IPS-18a (cell line): ENCODE measurements around the gene MAP3K9.
A peak's percentile ranks its signal among the peaks of the same experiment; 100 is the strongest.

Experiments
- H3K27ac ChIP-seq: one replicate; pipeline ENCODE4 v1.5.1; 2013; ENCODE audit warnings: low read length
- H3K27me3 ChIP-seq: one replicate; pipeline ENCODE4 v1.6.1; 2013; ENCODE audit warnings: mild to moderate bottlenecking, low read length; ENCODE audit not compliant: control insufficient read depth, insufficient read depth
- H3K36me3 ChIP-seq: one replicate; pipeline ENCODE4 v1.6.1; 2013; ENCODE audit warnings: low read depth, low read length; ENCODE audit not compliant: control insufficient read depth
- H3K4me1 ChIP-seq: one replicate; pipeline ENCODE4 v1.6.1; 2013; ENCODE audit warnings: low read depth, low read length; ENCODE audit not compliant: control insufficient read depth
- H3K4me3 ChIP-seq: one replicate; pipeline ENCODE4 v1.5.1; 2013; ENCODE audit warnings: low read length
- H3K9ac ChIP-seq: one replicate; pipeline ENCODE4 v1.6.1; 2013; ENCODE audit warnings: mild to moderate bottlenecking, low read length, moderate library complexity
- H3K9me3 ChIP-seq: one replicate; pipeline ENCODE4 v1.6.1; 2013; ENCODE audit warnings: low read depth, low read length; ENCODE audit not compliant: control insufficient read depth

Gene MAP3K9

DNA sequence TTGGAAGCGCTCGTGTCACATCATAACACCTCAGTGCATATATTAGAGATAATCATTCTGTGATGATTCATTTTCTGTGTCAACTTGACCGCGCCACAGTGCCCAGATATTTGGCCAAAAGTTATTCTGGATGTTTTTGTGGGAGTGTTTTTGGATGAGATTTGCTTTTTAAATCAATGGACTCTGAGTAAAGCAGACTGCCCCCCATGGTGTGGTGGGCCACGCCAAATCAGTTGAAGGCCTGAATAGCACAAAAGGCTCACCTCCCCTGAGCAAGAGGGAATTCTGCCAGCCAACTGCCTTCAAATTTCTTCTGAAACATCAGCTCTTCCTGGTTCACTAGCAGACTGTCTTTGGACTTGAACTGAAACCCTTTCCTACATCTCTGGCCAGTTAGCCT is 24.6 kb upstream of the MAP3K9 start:
- H3K9ac ChIP-seq = no peak overlapping the region
- no peak overlapping the region for H3K4me3 ChIP-seq
- H3K4me1 ChIP-seq = no peaks in the 10 kb centered on the region
- H3K27ac ChIP-seq = no peak overlapping the region
- no peaks in the 10 kb centered on the region for H3K36me3 ChIP-seq
- peaks cover 7% of the 10 kb centered on the region for H3K9me3 ChIP-seq
- H3K27me3 ChIP-seq = no peaks in the 10 kb centered on the region

DNA sequence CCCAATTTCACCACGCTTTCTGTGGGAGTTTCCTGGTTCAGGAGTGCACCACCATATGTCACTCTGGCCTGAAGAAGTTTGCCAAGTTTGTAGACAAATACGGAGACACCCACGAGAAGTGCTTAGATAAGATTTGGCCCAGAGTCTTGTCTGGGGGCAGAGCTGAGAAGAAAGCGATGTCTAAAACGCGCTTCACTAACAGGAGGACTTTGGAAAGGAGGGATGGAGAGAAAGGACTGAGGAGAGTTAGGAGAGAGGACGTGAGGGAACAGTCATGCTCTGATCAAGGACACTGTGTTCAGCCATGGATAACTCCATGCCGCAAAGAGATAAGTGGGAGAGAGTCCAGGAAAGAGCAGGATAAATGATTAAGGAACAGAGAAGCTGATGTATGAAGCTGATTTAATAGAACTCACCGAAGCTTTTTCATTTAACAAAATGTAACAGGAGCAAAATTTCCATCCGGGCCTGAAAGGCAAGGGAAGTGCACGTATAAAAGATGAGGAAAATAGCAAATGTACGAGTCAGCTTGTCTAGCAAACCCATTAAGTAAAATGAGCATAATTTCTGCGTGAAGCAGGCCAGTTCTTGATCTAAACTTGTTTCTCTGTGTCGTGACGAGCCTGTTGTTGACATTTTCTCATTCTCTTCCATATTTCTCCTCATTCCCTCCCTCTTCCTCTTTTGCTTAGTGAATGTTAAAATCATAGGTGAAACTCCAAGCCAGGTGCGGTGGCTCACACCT is 23.4 kb upstream of the MAP3K9 start:
- no peak overlapping the region for H3K9ac ChIP-seq
- H3K4me3 ChIP-seq = no peak overlapping the region
- H3K9me3 ChIP-seq = peaks cover 7% of the 10 kb centered on the region
- no peaks in the 10 kb centered on the region for H3K4me1 ChIP-seq
- no peaks in the 10 kb centered on the region for H3K36me3 ChIP-seq
- no peak overlapping the region for H3K27ac ChIP-seq
- no peaks in the 10 kb centered on the region for H3K27me3 ChIP-seq

DNA sequence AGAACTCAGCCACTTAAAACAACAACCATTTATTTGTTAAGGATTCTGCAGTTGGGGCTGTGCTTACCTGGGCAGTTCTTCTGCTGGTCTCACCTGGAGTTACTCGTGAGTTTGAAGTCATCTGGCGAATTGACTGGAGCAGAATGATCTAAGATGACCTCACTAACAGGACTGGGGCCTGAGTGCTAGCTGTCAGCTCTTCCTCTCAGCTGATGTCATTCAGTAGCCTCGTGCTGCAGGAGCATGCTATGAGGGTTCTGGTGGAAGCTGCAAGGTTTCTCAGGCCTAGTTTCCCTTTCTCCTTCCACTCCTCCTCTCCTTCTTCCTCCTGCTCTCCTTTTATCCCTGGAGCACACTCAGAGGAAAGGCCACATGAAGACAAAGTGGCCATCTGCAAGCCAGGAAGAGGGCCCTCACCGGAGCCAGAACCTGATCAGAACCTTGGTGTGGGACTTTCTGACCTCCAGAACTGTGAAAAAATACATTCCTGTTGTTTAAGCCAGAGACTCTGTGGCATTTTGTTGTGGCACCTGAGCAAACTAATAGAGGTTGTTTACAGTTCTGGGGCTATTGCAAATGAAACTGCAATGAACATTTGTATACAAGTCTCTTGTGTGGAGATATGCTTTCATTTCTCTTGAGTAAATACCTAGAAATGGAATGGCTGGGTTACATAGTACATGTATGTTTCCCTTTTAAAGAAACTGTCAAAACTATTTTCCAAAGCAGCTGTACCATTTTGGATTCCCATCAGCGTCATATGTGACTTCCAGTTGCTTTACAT is 21.9 kb upstream of the MAP3K9 start:
- Histone ChIP-seq H3K9ac (no peak overlapping the region), H3K27ac (no peak overlapping the region), H3K9me3 (peaks cover 7% of the 10 kb centered on the region), H3K36me3 (no peaks in the 10 kb centered on the region), H3K4me1 (no peaks in the 10 kb centered on the region), H3K27me3 (no peaks in the 10 kb centered on the region), H3K4me3 (no peak overlapping the region)

DNA sequence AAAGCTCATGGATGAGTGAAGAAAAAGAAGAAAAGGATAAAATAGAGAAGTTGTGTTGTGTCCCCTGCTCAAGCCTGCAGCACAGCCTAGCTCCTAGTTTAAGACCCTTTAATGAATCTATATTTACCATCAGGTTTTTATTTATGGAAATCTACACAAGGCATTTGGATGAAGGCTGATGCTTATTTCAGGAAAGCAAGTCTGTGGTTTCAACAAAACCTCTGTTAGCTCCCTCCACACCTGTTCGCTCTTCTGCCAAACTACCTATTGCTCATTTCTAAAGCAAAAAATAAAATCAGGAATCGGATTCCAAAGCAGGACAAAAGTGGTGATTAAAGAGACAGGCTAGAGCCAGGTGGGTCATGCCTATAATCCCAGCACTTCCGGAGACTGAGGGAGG is 18.9 kb upstream of the MAP3K9 start:
- Histone ChIP-seq H3K4me3 (no peak overlapping the region), H3K4me1 (peaks cover 1% of the 10 kb centered on the region), H3K36me3 (no peaks in the 10 kb centered on the region), H3K27me3 (peaks cover 8% of the 10 kb centered on the region), H3K9ac (no peak overlapping the region), H3K9me3 (no peaks in the 10 kb centered on the region), H3K27ac (no peak overlapping the region)

DNA sequence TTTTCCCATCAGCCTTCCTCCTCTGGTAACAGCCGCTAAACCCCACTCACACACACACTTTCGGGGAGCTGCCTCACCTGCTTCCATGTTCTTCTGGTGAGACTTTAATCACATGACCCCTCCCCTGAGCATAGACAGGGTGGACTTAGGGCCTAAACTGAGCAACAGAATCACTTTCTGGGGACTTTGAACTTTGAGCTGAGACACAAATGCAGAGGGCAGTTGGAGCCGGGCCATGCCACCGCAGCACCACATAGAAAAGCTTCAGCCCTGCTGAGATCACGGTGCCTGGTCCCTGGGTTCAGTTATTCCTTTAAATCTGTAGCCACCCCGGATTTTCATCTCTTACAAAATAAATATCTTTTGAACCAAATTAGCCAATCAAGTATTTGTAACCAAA is 18.4 kb upstream of the MAP3K9 start:
- Histone ChIP-seq H3K9ac (no peak overlapping the region), H3K4me1 (peaks cover 3% of the 10 kb centered on the region), H3K36me3 (no peaks in the 10 kb centered on the region), H3K9me3 (no peaks in the 10 kb centered on the region), H3K27me3 (peaks cover 10% of the 10 kb centered on the region), H3K27ac (no peak overlapping the region), H3K4me3 (no peak overlapping the region)

DNA sequence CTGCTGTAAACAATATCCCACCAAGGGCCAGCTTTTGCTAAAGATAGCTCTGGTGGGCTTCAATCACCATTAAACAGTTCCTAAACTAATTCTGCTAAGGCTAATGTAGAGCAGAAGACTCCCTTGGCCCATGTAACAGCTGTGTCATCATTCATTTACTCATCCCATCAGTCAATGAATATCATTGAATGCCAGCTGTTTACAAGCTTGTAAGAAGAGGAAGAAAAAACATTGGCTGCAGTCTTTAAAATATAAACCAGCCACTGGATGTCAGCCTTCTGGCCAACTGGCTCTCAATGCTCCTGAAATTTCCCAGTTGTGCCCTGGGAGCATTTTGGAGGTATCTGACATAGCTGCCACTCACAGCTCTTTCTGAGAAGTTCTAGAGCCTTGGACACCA is 18.0 kb upstream of the MAP3K9 start:
- Histone ChIP-seq H3K4me1 (peaks cover 3% of the 10 kb centered on the region), H3K9ac (no peak overlapping the region), H3K4me3 (no peak overlapping the region), H3K9me3 (no peaks in the 10 kb centered on the region), H3K27ac (no peak overlapping the region), H3K27me3 (peaks cover 10% of the 10 kb centered on the region), H3K36me3 (no peaks in the 10 kb centered on the region)

DNA sequence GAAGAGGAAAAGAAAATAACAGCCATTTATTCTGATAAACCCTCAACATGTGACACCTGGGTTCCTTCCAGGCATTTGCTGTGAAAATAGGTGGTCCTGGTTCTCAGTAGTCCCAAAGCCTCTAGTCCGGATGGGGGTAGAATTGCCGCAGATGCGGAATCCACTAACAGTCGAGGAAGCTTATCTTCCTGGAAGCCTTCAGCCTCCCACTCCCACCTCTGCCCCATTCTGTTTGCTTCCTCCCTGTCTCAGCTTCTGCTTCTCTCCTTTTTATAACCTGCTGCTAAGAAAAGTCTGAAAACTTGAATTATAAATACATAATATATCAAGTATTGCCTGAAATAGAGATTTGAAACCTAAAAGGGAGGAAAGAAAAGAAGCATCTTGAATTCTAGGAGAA is 14.0 kb upstream of the MAP3K9 start:
- no peaks in the 10 kb centered on the region for H3K36me3 ChIP-seq
- no peak overlapping the region for H3K27ac ChIP-seq
- H3K4me1 ChIP-seq = peaks cover 8% of the 10 kb centered on the region
- no peaks in the 10 kb centered on the region for H3K9me3 ChIP-seq
- H3K9ac ChIP-seq = no peak overlapping the region
- H3K27me3 ChIP-seq = peaks cover 28% of the 10 kb centered on the region
- H3K4me3 ChIP-seq = peak overlapping the region; percentile 86

DNA sequence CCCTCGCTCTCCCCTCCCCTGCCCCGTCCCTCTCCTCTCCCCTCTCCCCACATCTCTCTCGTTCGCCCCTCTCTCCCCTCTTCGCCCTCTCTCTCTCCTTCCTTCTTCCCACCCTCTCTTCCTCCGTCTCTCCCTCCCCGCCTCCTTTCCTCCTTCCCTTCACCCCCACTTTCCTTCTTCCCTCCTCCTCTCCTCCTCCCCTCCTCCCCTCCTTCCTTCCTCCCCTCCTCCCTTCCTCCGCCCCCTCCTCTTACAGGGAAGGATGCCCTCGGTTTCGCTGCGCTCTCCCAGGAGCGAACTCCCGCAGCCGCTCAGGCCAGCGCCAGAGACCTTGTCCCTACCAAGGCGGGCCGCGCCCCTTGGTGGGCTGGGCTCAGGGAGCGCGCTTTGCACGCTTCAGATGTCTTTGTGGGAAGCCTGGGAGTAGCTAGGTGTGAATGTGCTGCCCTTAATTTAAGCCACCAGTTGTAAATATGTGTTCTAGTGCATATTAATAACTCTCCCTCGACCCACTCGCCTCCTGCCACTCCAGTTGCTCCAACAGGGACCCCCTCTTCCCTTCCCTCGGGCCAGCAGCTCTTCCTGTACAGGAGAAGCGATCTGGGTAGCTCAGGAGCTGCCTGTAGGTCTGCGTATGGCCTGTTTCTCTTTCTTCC is 13.3 kb upstream of the MAP3K9 start:
- H3K4me1 ChIP-seq = peaks cover 8% of the 10 kb centered on the region
- peak overlapping the region; percentile 71 for H3K9ac ChIP-seq
- no peaks in the 10 kb centered on the region for H3K36me3 ChIP-seq
- no peaks in the 10 kb centered on the region for H3K9me3 ChIP-seq
- peak overlapping the region; percentile 86 for H3K4me3 ChIP-seq
- H3K27ac ChIP-seq = no peak overlapping the region
- H3K27me3 ChIP-seq = peaks cover 28% of the 10 kb centered on the region

DNA sequence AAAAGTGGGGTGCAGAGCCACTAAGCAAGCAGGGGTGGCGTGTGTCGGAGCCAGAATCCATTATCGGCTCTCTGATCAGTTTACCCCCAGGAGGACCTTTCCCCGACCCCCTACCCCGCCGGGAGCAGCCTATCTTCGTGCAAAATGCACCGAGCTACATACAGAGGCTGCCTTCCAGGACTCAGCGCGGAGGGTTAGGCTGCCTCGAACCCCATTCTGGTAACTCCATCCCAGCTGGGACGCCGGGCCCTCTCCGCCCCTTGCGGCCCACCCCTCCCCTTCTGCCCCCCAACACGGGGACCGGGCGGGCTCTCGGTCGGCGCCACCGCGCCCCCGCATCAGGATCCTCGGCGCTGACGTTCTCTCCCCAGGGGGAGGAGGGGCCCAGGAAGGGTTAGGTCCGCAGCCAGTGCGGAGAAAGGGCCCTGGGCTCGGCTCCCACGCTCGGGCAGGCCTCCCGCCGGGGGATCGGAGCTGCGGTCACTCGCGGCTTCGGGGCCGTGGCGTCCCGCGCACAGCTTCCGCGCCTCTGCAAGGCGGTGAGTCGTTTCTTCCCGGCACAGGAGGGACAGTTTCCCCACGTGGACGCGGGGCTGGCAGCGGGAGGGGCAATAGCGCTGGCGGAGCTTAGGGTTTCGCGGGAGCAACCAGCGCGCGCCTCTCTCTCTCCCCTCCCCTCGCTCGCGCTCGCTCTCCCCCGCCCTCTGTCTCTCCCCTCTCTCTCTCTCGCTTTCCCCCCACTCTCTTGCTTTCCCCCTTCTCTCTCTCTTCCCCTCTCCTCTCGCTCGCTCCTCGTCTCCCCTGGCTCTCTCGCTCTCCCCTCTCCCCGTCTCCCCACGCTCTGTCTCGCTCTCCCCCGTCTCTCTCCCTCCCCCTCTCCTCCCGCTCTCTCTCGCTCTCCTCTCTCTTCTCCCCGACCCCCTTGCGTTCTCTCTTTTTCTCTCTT is 12.5 kb upstream of the MAP3K9 start:
- Histone ChIP-seq H3K9me3 (no peaks in the 10 kb centered on the region), H3K27ac (no peak overlapping the region), H3K9ac (peak overlapping the region; percentile 71), H3K27me3 (peaks cover 28% of the 10 kb centered on the region), H3K4me1 (peaks cover 8% of the 10 kb centered on the region), H3K36me3 (no peaks in the 10 kb centered on the region), H3K4me3 (peak overlapping the region; percentile 86)

DNA sequence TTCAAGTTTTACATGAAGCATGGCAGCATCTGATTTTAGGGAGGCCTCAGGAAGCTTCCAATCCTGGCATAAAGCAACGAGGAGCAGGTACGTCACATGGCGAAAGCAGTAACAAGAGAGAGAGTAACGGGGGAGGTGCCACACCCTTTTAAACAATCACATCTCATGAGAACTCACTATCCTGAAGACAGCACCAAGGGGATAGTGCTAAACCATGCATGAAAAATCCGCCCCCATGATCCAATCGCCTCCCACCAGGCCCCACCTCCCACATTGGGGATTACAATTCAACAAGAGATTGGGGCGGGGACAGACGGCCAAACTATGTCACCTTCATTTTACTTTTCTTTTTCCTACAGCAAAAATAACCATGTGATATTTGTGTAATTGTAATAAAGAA is 7.2 kb upstream of the MAP3K9 start:
- Histone ChIP-seq H3K27me3 (peaks cover 18% of the 10 kb centered on the region), H3K27ac (no peak overlapping the region), H3K4me3 (no peak overlapping the region), H3K4me1 (peaks cover 11% of the 10 kb centered on the region), H3K9ac (no peak overlapping the region), H3K9me3 (no peaks in the 10 kb centered on the region), H3K36me3 (no peaks in the 10 kb centered on the region)

DNA sequence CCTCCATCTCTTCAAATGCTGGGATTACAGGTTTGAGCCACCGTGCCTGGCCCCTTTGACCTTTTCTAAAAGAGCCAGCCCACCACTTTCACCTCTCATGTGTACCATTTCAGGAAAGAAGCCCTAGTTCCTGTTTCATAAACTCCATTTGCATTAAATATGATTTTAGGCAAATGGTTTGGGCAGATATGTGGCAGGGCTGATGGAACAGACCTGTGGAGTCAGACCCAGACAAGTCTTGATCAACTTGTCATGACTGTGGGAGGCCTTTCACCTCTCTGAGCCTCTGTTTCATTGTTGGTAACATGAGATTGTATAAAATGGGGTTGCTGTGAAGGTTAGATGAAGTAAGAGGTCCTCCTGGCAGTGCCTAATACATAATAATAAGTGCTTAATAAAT is 5.2 kb upstream of the MAP3K9 start:
- Histone ChIP-seq H3K27me3 (no peaks in the 10 kb centered on the region), H3K9me3 (no peaks in the 10 kb centered on the region), H3K9ac (no peak overlapping the region), H3K27ac (no peak overlapping the region), H3K4me1 (peaks cover 15% of the 10 kb centered on the region), H3K4me3 (no peak overlapping the region), H3K36me3 (no peaks in the 10 kb centered on the region)
